GM21390 (cell line): ENCODE measurements around the gene GRIP2.

Experiments
- ATAC-seq: cut with Tn5 transposase; IDR thresholded peaks from one replicate; pipeline ENCODE4 v1.9.1; 2021; ENCODE audit not compliant: unreplicated experiment

The GRIP2 gene

DNA sequence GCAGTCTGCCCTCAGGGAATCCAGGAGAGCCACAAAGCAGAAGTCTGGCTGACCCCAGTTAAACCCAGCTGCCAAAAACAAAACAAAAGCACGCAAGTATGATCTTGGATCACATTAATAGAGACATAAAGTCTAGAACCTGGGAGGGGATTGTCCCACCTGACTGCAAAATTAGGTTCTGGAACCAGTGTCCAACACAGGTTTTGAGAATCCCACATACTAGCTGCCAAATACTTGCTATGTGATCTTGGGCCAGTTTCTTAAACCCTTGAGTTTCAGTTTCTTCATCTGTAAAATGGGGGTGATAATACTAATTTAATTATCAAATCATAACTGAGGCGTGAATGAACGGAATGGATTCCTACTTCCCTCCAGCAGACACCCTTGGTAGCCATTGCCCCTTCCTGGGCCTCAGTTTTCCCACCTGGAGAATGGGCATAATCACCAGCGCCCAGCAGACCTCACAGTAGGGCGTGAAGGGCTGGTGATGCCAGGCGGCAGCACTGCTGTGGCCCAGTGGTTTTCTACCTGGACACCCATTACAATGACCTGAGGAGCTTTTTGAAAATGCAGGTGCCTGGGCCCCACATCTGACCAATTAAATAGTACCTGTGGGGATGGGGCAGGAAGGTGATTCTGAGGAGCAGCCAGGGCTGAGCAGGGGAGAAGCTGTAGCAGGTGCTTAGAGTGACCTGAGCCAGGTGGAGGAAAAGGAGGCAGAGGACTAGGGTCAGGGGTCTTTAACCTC, 32.2 kb downstream of the GRIP2 start:
- no peak for ATAC-seq

DNA sequence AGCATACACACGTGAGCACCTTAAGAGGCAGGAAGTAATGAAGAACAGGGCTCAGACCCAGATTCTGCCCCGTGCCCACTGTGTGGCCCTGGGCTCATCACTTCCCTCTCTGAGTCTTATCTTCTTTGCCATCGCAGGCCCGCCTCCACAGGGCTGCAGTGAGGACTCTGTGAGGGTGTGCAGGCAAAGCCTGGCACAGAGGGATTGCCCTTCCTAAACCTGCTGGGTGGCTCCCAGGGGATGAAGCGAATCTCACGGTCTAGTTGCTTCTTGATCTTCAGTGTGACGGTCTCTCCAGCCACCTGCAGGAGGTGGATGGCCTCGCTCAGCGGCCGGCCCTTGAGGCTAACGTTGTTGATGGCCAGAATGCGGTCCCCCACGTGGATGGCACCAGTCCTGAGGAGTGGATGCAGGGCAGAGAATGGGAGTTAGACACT, 32.8 kb downstream of the GRIP2 start:
- no peak for ATAC-seq

DNA sequence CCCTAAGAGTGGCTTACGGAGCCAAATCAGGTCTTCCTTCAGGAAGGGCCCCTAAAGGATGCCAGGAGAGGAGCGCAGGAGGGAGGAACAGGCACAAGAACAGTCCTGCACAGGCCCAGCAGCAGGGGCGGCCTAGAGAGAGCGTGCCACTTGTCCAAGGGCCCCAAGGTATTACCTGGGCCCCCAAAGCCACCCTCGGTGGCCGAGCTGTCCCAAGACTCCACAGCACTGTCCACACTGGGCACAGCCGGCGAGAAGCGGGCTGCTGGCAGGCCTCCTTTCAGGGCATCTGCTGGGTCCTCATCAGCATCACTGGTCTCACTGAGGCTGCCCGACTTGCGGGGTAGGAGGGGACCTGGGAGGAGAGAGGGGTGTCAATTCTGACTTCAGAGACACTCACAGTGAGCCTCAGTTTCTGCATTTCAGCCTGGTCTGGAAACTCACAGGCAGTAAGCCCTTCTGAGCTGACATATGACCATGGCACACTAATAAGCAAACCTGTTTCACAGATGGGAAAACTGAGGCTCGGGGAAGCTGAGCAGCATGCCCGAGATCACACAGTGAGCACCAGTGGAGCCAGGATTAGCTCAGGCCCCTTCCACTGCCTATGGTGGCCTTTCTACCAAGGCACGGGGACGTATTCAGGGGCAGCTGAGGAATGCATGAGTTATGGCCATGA, 33.4 kb downstream of the GRIP2 start:
- no peak for ATAC-seq

DNA sequence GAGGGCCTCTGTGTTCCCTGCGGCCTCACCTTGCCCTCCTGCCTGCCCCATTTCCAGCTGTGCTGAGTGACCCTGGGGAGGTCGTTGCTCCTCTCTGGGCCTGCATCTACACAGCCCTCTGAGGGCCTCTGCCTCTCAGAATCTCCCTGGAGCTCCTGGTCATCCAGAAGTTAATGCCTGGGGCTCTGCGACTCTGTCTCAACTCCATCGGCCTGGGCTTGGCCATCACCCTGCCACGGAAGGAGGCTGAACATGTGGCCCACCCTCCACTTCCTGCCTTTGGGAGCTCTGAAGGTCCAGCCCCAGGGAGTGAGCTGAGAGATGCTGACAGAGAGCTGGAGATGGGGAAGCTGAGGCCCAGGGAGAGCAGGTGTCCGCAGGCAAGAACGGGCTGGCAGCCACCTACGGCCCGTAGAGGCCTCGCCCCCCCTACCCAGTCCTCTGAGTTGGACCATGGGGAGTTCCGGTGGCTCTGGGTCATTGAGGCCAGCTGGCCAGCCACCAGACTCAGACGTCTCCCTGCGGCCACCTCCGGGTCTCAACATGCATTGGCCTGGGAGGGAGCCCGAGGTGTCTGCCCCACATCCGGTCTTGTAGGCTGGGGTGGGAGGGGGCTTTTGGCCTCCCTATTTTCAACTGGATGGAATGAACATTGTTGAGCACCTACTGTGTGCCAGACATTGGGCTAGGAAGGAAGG, 34.2 kb downstream of the GRIP2 start:
- no peak for ATAC-seq

DNA sequence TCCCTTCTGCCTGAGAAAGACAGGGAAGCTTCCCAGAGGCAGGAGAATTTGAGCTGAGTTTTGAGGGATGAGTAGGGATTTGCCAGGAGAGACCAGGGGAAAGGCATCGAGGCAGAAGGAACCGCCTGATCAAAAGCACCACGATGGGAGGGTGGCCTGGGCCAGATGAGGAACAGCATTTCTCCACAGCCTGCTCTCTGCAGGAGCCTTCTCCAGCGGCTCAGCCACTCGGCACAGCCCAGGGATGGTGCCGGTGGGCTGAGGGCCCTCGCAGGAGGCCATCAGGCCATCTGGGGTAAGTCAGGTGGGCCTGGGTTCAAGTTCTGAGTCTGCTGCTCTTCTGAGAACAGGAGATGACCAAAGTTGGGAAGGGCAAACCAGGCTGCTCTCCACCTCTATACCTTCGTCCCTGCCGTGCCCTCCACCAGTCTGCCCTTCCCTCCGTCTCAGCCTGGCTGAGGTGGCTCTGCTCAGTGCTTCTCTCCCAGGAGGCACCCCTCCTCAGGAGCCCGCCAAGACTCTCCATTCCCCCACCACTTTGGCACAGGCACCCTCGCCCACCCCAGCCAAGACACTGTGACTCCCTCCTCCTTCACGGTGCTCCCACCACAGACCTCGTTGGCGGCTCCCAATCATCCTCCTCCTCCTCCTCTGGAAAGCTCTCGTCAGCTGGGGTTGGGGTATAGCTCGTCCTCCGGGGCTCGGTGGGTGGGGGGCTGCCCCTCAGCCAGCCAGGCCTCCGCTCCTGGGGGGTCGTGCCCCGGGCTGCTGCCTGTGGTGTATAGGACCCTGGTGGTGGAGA, 34.9 kb downstream of the GRIP2 start:
- no peak for ATAC-seq

DNA sequence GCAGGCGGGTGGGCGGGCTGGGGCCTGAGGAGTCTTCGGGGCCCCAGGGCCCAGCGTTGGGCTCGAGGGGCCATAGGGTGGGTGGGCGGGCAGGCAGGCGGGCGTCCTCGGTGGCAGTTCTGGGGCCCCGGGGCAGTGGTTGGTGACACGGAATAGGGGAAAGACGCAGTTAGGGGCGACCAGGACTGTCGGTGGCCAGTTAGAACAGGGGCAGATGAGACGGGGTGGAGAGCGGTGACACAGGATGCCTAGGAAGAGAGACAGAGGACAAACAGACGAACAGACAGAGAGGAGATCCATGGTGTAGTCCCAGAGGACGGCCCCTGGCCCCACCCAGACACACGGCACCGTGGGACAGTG, 36.5 kb downstream of the GRIP2 start:
- ATAC-seq: no peak

DNA sequence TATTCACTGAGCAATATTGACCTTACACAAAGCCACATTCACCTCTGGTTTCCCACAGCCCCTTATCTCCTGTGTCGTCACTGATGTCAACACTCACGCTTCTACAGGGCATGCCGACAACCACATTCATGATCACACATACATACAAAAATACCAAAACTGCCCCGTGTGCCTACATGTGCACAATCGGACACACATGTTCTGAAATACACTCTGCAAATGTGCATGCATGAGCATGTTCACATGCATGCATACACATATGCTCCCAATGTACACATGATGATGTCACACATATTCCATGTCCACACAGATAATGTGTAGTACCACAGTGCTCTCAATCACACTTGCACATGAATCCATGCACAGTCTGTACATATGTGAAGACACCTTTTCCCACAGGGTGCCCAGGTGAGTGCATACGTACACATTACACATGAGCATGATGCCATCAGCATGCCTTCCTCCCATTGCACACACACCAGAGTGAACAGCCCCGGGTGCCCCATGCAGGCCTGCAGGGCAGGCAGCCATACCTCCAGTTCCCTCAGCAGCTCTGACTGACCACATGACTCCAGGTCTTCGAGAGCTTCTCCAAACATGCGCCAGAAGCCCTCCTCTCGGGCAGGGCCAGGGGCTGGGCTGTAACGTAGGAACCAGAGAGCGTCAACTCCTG, 37.0 kb downstream of the GRIP2 start:
- no peak for ATAC-seq

DNA sequence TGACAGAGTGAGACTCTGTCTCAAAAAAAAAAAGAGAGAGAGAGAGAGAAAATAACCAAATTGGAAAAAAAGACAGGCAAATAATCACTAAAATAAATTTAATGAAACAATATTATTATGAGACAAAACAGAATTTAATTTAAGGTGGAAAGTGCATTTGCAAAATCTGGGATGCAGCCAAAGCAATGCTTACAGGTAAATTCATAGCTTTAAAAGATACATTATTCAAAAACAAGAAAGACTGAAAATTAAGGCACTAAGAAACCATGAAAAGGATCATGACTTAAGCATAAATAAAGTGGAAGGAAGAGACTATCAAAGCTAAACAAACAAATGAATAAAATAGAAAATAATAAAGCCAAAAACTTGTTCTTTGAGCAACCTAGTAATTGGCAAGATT, 37.7 kb downstream of the GRIP2 start:
- ATAC-seq: no peak

DNA sequence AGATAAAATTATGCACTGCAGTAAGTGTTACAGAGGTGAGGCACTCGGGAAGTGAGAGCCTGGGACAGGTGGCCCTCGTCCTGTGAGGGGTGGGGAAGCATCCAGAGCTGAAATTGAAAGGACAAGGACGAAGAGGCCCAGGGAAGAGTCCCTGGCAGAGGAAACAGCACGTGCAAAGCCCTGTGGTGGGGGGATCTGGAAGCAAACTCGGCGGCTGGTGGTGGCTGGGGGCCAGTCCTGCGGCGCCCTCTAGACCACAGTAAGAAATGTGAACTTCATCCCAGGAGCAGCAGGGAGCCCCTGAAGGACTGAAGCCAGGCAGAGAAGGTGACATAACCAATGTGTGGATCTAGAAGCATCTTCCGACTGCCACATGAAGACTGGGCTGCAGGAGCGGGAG, 42.8 kb downstream of the GRIP2 start:
- ATAC-seq: no peak

DNA sequence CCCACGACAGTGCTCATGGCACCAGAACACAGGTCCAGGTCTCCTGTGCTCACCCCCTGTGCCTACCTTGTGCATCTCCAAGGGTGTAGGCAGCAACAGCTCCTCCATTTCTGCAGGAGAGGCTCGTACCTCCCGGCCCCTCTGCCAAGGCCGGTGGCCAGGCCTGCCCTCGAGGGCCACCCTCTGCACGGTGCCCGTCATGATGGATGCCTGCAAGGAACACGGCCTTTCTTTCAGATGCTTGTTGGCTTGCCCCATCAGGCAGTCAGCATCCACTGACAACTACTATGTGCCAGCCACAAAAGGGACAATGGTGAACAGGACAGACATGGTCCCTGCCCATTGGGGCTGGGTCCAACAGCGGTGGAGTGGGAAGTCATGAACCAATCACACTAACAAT, 43.8 kb downstream of the GRIP2 start:
- no peak for ATAC-seq

DNA sequence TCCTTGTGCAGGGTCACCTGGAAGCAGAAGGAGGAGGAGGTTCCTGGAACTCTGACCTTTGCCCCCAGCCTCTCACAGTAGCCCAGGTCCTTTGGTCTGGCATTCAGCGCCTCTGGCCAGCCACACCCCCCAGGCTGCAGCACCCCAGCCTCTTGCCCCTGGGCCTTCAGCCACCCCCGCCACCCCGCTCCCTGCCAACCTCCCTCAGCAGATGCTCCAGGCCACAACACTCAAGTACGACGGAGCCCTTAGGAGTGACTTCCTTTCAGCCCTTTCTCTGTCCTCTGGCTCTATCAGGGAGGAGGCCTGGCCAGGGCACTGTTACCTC, 45.2 kb downstream of the GRIP2 start:
- ATAC-seq: no peak

DNA sequence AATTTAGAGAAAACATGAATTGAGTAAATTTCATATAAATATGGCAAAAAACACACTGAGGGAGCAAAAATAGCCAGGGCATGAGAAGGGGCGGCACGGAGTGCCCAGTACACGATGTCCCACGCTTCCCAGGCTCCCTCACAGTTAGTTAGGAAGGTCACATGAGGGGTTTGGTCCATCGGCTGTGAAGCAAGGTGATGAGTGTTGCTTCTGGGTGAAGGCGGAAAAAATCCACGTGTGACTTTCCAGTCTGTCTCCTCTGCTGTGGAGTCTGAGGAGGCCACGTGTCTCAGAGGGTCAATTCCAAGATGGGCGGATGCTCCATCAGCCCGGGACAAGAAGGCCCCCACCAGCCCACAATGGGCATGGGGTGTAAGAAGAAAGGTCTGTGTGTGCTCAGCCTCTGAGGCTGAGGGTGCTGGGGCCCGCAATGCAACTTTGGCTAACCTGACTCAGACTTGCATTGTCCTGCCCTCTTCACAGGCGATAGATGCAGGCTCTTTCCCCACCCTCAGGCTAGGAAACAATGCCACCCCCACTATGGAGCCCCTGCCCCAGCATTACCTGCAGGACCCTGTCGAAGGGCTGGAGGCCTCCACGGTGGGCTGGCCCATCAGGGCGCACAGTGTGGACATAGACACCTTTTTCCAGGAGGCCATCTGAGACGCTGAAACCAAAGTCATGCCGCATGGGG, 45.7 kb downstream of the GRIP2 start:
- no peak for ATAC-seq

DNA sequence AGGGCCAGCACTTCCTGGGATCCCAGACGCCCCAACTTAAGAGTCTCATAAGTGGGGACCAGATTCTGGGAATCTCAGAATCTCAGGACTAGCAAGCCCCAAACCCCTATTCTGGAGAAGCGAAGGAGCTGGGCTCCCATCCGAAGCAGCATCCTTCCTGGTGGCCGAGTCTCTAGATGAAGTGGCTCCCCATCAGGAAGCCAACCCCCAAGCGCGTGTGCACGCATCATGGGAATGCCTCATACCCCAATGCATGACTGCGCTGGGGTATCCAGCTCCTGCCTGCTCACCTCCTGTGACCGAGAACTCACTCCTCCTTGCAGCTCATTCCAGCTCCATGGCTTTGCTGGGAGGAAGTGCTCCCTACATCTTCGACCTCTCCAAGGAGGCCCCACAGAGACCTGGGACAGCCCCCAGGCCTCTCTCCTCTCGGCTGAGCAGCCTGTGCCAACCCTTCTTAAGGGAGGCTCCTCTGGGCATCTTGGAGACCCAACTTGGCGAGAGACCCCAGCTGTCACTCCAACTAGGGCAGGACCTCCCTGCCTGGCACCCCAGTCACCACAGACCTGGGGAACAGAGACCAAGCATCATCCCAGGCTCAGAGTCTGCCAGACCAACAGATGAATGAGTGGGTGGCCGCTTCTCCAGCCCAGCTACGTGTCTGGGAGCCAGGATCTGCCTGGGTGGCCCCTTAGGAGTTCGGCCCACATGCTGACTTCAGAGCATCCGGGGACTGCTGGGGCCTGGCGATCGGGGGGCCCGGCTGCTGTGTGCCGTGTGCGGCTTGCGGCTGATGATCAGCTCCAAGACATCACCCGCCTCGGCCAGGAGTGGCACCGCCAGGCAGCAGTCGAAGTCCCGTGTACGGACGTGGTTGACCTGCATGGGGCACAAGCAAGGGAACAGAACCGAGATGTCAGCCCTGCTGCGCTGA, 46.9 kb downstream of the GRIP2 start:
- ATAC-seq: no peak

DNA sequence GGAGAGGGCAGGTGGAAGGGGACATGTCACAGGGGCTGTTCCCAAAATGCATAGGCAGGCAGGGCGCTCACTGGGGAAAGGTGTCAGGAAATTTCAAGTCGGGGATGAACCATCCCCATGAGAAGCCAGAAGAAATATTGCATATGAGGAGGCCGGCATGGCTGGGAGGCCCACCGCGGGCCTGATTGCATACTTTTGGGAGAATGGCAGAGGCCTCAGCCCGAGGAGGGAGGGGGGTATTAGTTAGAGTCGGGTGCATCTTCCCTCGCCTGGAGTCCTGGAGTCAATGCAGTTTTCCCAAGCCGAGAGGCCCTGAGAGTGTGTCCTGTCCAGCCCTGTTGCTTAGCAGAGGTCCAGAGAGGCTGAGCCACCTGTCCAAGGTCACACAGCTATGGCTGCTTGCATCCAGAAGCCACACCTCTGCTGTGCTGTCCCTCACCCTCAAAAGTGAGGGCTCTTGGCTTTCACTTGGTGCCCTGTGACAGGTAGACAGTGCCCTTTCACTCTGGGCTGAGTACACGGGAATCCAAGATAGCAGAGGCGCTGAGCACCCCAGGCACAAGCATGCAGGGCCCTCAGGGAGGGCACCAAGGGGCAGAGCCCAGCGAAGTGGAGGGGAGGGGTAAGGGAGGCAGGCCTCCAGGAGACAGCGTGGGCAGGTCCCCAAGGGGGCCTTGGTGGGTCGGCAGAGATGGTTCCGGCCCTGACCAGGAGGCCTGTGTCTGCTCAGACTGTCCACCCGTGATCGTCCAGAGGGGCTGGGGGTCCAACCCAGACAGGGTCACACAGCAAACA, 48.5 kb downstream of the GRIP2 start:
- no peak for ATAC-seq

DNA sequence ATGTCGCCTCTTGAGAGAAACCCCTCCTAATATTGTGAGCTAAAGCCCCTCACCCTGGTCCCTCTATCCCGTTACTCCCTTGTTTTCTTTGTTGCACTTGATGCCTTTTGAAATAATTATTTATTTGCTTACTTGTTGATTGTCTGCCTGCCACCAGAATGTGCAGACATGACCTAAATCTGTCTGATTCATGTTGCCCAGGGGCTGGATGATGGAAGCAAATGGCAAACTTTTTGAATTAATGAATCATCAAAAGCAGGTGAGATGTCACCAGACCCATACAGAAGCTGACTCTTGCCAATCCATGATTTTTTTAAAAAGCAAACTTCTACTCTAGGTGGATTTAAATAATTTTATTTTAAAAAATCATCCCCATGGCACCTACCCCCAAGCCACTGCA, 49.3 kb downstream of the GRIP2 start:
- ATAC-seq: no peak

DNA sequence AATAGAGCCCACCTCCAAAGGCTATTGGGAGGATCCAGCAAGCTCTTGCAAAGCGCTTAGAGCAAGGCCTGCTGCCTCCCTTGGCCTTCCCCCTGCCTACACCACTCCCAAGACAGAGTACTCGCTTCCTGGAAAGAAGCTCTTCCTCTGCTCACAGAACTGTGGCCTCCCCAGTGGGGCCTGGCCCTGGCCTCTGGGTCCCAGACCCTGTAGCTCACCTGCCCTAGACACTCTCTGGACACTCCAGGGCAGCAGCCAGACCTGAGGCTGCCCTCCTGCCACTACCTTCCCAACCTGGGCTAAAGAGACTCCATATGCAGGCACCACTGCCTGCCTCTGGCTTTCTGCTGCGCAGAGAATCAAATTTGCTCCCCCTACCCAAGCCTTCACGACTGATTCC, 49.9 kb downstream of the GRIP2 start:
- no peak for ATAC-seq

DNA sequence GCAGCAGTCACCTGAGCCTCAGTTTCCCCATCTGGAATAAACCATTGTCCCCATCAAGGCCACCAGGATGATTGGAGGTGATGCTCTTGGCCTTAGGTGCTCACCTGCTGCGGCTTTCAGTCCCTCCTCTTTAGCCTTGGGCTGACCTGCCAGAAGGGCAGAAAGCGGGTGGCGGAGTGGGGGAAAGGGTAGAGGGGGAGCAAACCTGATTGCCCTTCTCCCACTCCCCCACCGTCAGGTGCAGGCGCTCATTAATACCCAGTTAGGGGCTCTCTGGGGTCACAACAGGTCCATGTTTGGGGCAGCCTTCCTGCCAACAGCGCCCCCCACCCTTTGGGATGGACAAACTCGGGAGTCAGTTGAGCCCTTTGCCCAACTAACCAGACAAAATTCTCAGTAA, 50.5 kb downstream of the GRIP2 start:
- ATAC-seq: no peak

DNA sequence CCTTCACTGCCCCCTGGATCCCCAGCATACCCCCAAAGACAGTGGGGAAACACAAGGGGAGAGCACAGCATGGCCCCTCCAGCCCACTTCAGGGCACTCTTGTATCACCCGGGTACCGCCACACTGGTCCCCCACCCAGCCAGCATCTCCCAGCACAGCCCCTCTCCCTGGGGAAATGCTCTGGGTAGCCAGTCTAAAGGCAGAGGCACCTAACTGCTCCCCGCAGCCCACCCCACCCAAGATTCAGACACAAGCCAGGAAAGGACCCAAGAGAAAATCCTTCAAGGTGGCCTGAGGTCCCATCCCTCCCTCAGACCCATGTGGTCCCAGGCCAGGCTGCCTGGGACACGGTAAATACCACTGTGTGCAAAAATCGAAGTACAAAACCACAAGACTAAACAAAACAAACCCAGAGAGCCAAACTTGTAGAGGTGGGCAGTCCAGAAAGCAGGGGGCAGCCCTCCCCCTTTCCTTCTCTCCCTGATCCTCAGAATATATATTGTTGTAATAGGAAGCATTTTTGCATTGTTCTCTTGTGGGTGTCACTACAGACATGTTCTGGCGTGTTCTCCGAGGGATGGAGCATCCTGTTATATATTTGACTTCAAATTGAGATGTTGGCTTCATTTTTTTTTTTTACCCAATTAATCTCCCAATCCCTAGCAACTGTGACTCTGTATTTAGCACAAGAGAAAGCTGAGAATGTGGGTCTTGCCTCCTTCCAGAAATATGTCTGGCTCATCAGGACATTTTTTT, 51.7 kb downstream of the GRIP2 start:
- ATAC-seq: no peak
